Measurements from ENCODE around the gene TMEM198. TPM values are rescaled to one million over a fixed set of nuclear protein-coding genes. Genes with fewer than 3 reads are reported as not detected.

The TMEM198 gene
- polyA plus RNA-seq, 1 donor from 2014 or later, result 44.0 TPM

DNA sequence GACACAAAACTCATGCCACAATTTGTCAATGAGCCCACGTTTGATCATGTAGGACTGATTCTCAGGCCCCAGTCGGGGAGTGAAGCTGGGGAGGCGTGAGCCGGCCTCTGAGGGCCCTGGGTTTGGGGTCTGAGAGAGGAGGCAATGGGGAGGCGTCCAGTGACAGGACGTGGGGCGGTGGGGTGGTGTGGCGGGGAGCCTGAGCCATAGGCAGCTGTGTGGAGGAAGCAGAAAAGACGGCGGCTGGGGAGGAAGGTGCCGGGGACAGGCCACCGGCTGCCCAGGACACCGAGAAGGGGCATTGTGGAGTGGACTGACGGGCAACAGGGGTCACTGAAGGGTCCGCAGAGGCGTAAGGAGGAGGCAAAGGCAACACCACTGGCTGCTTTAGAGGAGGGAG lies 7.4 kb upstream of the TMEM198 start:
- no peaks in the 10 kb centered on the region for H3K9me2 ChIP-seq (ENCODE audit: insufficient read depth, low read length)
- TF ChIP-seq TAF1 (IDR thresholded peaks at IDR 0.05; ENCODE audit: low read depth) (no peak), EZH2 (IDR thresholded peaks at IDR 0.05; ENCODE audit: borderline replicate concordance, insufficient read depth, low read length, poor library complexity, severe bottlenecking) (no peak), POLR2AphosphoS5 (IDR thresholded peaks at IDR 0.05) (no peak), EP300 (conservative IDR thresholded peaks at IDR 0.05; ENCODE audit: poor library complexity, severe bottlenecking) (no peak), MXI1 (conservative IDR thresholded peaks at IDR 0.05; ENCODE audit: poor library complexity, severe bottlenecking) (no peak), REST (IDR thresholded peaks at IDR 0.05; ENCODE audit: borderline replicate concordance) (no peak), RAD21 (conservative IDR thresholded peaks at IDR 0.05) (no peak), SMC3 (conservative IDR thresholded peaks at IDR 0.05; ENCODE audit: poor library complexity) (no peak)
- TF ChIP-seq, protein P1, sequence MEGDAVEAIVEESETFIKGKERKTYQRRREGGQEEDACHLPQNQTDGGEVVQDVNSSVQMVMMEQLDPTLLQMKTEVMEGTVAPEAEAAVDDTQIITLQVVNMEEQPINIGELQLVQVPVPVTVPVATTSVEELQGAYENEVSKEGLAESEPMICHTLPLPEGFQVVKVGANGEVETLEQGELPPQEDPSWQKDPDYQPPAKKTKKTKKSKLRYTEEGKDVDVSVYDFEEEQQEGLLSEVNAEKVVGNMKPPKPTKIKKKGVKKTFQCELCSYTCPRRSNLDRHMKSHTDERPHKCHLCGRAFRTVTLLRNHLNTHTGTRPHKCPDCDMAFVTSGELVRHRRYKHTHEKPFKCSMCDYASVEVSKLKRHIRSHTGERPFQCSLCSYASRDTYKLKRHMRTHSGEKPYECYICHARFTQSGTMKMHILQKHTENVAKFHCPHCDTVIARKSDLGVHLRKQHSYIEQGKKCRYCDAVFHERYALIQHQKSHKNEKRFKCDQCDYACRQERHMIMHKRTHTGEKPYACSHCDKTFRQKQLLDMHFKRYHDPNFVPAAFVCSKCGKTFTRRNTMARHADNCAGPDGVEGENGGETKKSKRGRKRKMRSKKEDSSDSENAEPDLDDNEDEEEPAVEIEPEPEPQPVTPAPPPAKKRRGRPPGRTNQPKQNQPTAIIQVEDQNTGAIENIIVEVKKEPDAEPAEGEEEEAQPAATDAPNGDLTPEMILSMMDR (IDR thresholded peaks at IDR 0.05; ENCODE audit: poor library complexity, severe bottlenecking), result no peak
- H3K9me3 ChIP-seq (ENCODE audit: low read length), result no peaks in the 10 kb centered on the region
- no peak overlapping the region for H3K4me2 ChIP-seq (ENCODE audit: low read length)
- H3K27me3 ChIP-seq (ENCODE audit: insufficient read depth, low read depth, low read length), result no peaks in the 10 kb centered on the region
- H3F3A ChIP-seq (ENCODE audit: insufficient read depth, low read length, poor library complexity, severe bottlenecking), result no peaks in the 10 kb centered on the region
- H3K79me2 ChIP-seq (replicated peaks; ENCODE audit: insufficient read depth, low read length), result no peaks in the 10 kb centered on the region
- H3K27ac ChIP-seq (ENCODE audit: low read length), result no peak overlapping the region
- H2AFZ ChIP-seq (ENCODE audit: low read depth, low read length), result no peak overlapping the region
- peaks cover 5% of the 10 kb centered on the region for H3K36me3 ChIP-seq (ENCODE audit: insufficient read depth, low read length)
- no peaks in the 10 kb centered on the region for H4K20me1 ChIP-seq (ENCODE audit: insufficient read depth)
- no peak overlapping the region for H3K4me3 ChIP-seq (ENCODE audit: low read length)
- no peak overlapping the region for H3K9ac ChIP-seq (ENCODE audit: low read length)

- H3K9ac ChIP-seq (ENCODE audit: low read length), result no peak overlapping the region
- TF ChIP-seq REST (IDR thresholded peaks at IDR 0.05; ENCODE audit: borderline replicate concordance), result no peak
- no peaks in the 10 kb centered on the region for H3K9me2 ChIP-seq (ENCODE audit: insufficient read depth, low read length)
- no peaks in the 10 kb centered on the region for H4K20me1 ChIP-seq (ENCODE audit: insufficient read depth)
- H3K79me2 ChIP-seq (replicated peaks; ENCODE audit: insufficient read depth, low read length), result no peaks in the 10 kb centered on the region
- no peak overlapping the region for H3K4me2 ChIP-seq (ENCODE audit: low read length)
- H3K9me3 ChIP-seq (ENCODE audit: low read length), result no peaks in the 10 kb centered on the region
- peaks cover 5% of the 10 kb centered on the region for H3K36me3 ChIP-seq (ENCODE audit: insufficient read depth, low read length)
- H2AFZ ChIP-seq (ENCODE audit: low read depth, low read length), result no peak overlapping the region
- H3K4me3 ChIP-seq (ENCODE audit: low read length), result no peak overlapping the region
- no peaks in the 10 kb centered on the region for H3F3A ChIP-seq (ENCODE audit: insufficient read depth, low read length, poor library complexity, severe bottlenecking)
- no peak overlapping the region for H3K27ac ChIP-seq (ENCODE audit: low read length)
- H3K27me3 ChIP-seq (ENCODE audit: insufficient read depth, low read depth, low read length), result no peaks in the 10 kb centered on the region
Measured at GRCh38 chr2:219536967-219537366, 6.9 kb upstream of the TMEM198 start.
